Measurements from ENCODE around the gene SENP3. TPM values are rescaled to one million over a fixed set of nuclear protein-coding genes. Genes with fewer than 3 reads are reported as not detected.

Gene SENP3
- total RNA-seq, 2 donors from 2014 or later = 47.0 to 80.7 TPM

DNA sequence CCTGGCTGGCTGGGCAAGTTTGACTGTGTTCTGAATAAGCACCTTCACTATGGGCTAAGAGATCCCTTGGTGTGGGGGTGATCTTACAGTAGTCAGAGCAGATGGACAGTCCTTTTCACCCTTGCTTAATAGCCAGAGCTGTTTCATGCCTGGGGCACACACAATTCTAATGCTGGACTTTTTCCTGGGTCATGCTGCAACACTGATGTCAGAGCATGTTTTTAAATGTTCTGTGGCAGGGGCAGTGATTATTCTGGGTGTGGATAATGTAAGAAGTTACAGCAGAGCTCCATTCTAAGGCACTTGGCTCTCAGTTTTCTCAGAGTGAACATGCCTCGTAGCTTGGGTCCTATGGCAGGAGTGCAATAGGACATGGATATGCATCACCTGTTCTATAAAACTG lies 13.8 kb downstream of the SENP3 start:
- Histone ChIP-seq H3K36me3 (peaks cover 55% of the 10 kb centered on the region), H3K27ac (peak overlapping the region in 1 of 2 donors; percentile 19), H3K4me3 (no peak overlapping the region), H3K4me1 (ENCODE audit: control insufficient read depth in 1 of 2, low read depth in 2 of 2) (peaks cover 33 to 43% of the 10 kb centered on the region in 2 donors), H3K27me3 (replicated peaks; ENCODE audit: insufficient read depth) (no peaks in the 10 kb centered on the region), H3K9me3 (no peaks in the 10 kb centered on the region)
- DNase-seq (ENCODE audit: low spot score) = no peak
- no peak for ATAC-seq (ENCODE audit: insufficient number of reproducible peaks, low FRiP score, low read depth)
- no peak for TF ChIP-seq CTCF (IDR thresholded peaks at IDR 0.05)

- Histone ChIP-seq H3K4me3 (no peak overlapping the region), H3K27me3 (replicated peaks; ENCODE audit: insufficient read depth) (no peaks in the 10 kb centered on the region), H3K36me3 (peaks cover 51% of the 10 kb centered on the region), H3K4me1 (ENCODE audit: control insufficient read depth in 1 of 2, low read depth in 2 of 2) (peaks cover 35 to 48% of the 10 kb centered on the region in 2 donors), H3K27ac (peak overlapping the region in 1 of 2 donors; percentile 19), H3K9me3 (no peaks in the 10 kb centered on the region)
- ATAC-seq (ENCODE audit: insufficient number of reproducible peaks, low FRiP score, low read depth) = no peak
- no peak for DNase-seq (ENCODE audit: low spot score)
- TF ChIP-seq CTCF (IDR thresholded peaks at IDR 0.05) = no peak
Observed at GRCh38 chr17:7575959-7576358, 14.2 kb downstream of the SENP3 start.

- Histone ChIP-seq H3K4me1 (ENCODE audit: control insufficient read depth in 1 of 2, low read depth in 2 of 2) (peaks cover 41 to 52% of the 10 kb centered on the region in 2 donors), H3K9me3 (no peaks in the 10 kb centered on the region), H3K27me3 (replicated peaks; ENCODE audit: insufficient read depth) (no peaks in the 10 kb centered on the region), H3K4me3 (no peak overlapping the region), H3K36me3 (peaks cover 49% of the 10 kb centered on the region), H3K27ac (no peak overlapping the region)
- TF ChIP-seq CTCF (IDR thresholded peaks at IDR 0.05) = no peak
- no peak for ATAC-seq (ENCODE audit: insufficient number of reproducible peaks, low FRiP score, low read depth)
- no peak for DNase-seq (ENCODE audit: low spot score)
Observed at GRCh38 chr17:7576432-7576937, 14.8 kb downstream of the SENP3 start.

GRCh38 chr17:7577327-7578199 lies 15.8 kb downstream of the SENP3 start:
- Histone ChIP-seq H3K36me3 (peaks cover 49% of the 10 kb centered on the region), H3K27ac (no peak overlapping the region)

More at GRCh38 chr17:7577327-7578199, 15.8 kb downstream of the SENP3 start:
- Histone ChIP-seq H3K9me3 (no peaks in the 10 kb centered on the region), H3K27me3 (replicated peaks; ENCODE audit: insufficient read depth) (no peaks in the 10 kb centered on the region), H3K4me3 (no peak overlapping the region), H3K4me1 (ENCODE audit: control insufficient read depth in 1 of 2, low read depth in 2 of 2) (peaks cover 50 to 61% of the 10 kb centered on the region in 2 donors)
- DNase-seq (ENCODE audit: low spot score) (no peak), ATAC-seq (ENCODE audit: insufficient number of reproducible peaks, low FRiP score, low read depth) (no peak)
- TF ChIP-seq CTCF (IDR thresholded peaks at IDR 0.05) = no peak
